WTC11 (cell line): ENCODE results near the gene ABCC6. TPM values are rescaled to one million over a fixed set of nuclear protein-coding genes. Genes with fewer than 3 reads are reported as not detected.
A peak's percentile ranks its signal among the peaks of the same experiment; 100 is the strongest.

ENCODE experiments used
- ATAC-seq: fragments of 200-7000 bp; cut with Tn5 transposase; 2 replicates; pipeline ENCODE4 v1.10.0; 2021; ENCODE audit warnings: mild to moderate bottlenecking, moderate library complexity
- CTCF ChIA-PET: fragments of 300-600 bp; sonication (Branson Sonifier 250); formaldehyde crosslinking; loops from one replicate; lab custom pipeline; 2021; ENCODE audit warnings: antibody characterized with exemption; lab: Charles Lee
- POLR2A ChIA-PET: fragments of 350-600 bp; sonication (Branson Sonifier 250); formaldehyde crosslinking; loops from one replicate; lab custom pipeline; 2021; ENCODE audit warnings: antibody characterized with exemption; lab: Charles Lee
- DNase-seq: peaks from one replicate; pipeline ENCODE4 v3.0.0; 2021; ENCODE audit warnings: low spot score
- H3K27ac Mint-ChIP-seq: 2 replicates; pipeline ENCODE4 v1.8.0; 2021; ENCODE audit warnings: mixed read lengths
- H3K27me3 Mint-ChIP-seq: 2 replicates; pipeline ENCODE4 v1.8.0; 2021; ENCODE audit warnings: low read depth, mild to moderate bottlenecking, moderate library complexity, mixed read lengths
- H3K36me3 Mint-ChIP-seq: 2 replicates; pipeline ENCODE4 v1.8.0; 2021; ENCODE audit warnings: mixed read lengths
- H3K4me1 Mint-ChIP-seq: 2 replicates; pipeline ENCODE4 v1.8.0; 2022; ENCODE audit warnings: mixed read lengths
- H3K4me3 Mint-ChIP-seq: 2 replicates; pipeline ENCODE4 v1.8.0; 2021; ENCODE audit warnings: mild to moderate bottlenecking, moderate library complexity, mixed read lengths
- H3K9me3 Mint-ChIP-seq: 2 replicates; pipeline ENCODE4 v1.8.0; 2021; ENCODE audit warnings: mixed read lengths
- ATF6 ChIP-seq: sonication (generic); formaldehyde crosslinking; IDR thresholded peaks from 2 replicates; pipeline ENCODE4 v1.8.1; 2023; ENCODE audit warnings: mild to moderate bottlenecking, missing genetic modification reagents
- CBFB ChIP-seq: sonication (generic); formaldehyde crosslinking; IDR thresholded peaks from 2 replicates; pipeline ENCODE4 v1.8.1; 2022; ENCODE audit warnings: mild to moderate bottlenecking, low read depth, missing genetic modification reagents
- GTF2I ChIP-seq: fragments of 250-450 bp; sonication (Bioruptor Pico); conservative IDR thresholded peaks from 2 replicates; pipeline ENCODE4 v1.4.0; 2021; ENCODE audit warnings: mild to moderate bottlenecking
- KAT7 ChIP-seq: sonication (generic); formaldehyde crosslinking; IDR thresholded peaks from 2 replicates; pipeline ENCODE4 v1.8.1; 2023; ENCODE audit warnings: missing genetic modification reagents, mild to moderate bottlenecking, borderline replicate concordance
- RELA ChIP-seq: sonication (generic); formaldehyde crosslinking; IDR thresholded peaks from 2 replicates; pipeline ENCODE4 v1.8.1; 2022; ENCODE audit warnings: missing genetic modification reagents, mild to moderate bottlenecking, borderline replicate concordance
- SP1 ChIP-seq: sonication (generic); formaldehyde crosslinking; conservative IDR thresholded peaks from 2 replicates; pipeline ENCODE4 v1.8.1; 2022; ENCODE audit warnings: missing genetic modification reagents
- TEAD1 ChIP-seq: sonication (generic); formaldehyde crosslinking; IDR thresholded peaks from 2 replicates; pipeline ENCODE4 v1.8.0; 2022; ENCODE audit warnings: mild to moderate bottlenecking, missing genetic modification reagents
- TEAD4 ChIP-seq: sonication (generic); formaldehyde crosslinking; IDR thresholded peaks from 2 replicates; pipeline ENCODE4 v1.8.0; 2022; ENCODE audit warnings: mild to moderate bottlenecking, missing genetic modification reagents
- ZBTB43 ChIP-seq: sonication (generic); formaldehyde crosslinking; IDR thresholded peaks from 2 replicates; pipeline ENCODE4 v1.8.1; 2023; ENCODE audit warnings: mild to moderate bottlenecking, missing genetic modification reagents
- ZNF138 ChIP-seq: sonication (generic); formaldehyde crosslinking; conservative IDR thresholded peaks from 2 replicates; pipeline ENCODE4 v1.8.1; 2022; ENCODE audit warnings: mild to moderate bottlenecking, moderate library complexity, missing genetic modification reagents
- ZNF263 ChIP-seq: sonication (generic); formaldehyde crosslinking; IDR thresholded peaks from 2 replicates; pipeline ENCODE4 v1.8.1; 2022; ENCODE audit warnings: low read depth, mild to moderate bottlenecking, moderate library complexity, missing genetic modification reagents
- total RNA-seq: library from RNA; stranded (reverse); gene quantifications from 3 replicates; pipeline ENCODE4 v1.2.3, GENCODE V29; 2021
- TF ChIP-seq, protein P1 (sequence below): fragments of 250-450 bp; sonication (Bioruptor Pico); conservative IDR thresholded peaks from 2 replicates; pipeline ENCODE4 v1.9.0; 2021; ENCODE audit warnings: mild to moderate bottlenecking
- TF ChIP-seq, protein P2 (sequence below): sonication (generic); formaldehyde crosslinking; IDR thresholded peaks from 2 replicates; pipeline ENCODE4 v1.8.1; 2022; ENCODE audit warnings: low read depth, mild to moderate bottlenecking, moderate library complexity, missing genetic modification reagents, borderline replicate concordance

The ABCC6 gene
- total RNA-seq, 1 experiment from 2014 or later, result 1.3 TPM

- H3K4me1 Mint-ChIP-seq, result peaks cover 7% of the 10 kb centered on the region
- no peak for DNase-seq
These were observed 113.2 kb downstream of the ABCC6 start for GRCh38 chr16:16110111-16110490.

GRCh38 chr16:16109453-16110110 lies 113.7 kb downstream of the ABCC6 start:
- H3K27me3 Mint-ChIP-seq, result no peaks in the 10 kb centered on the region
- H3K27ac Mint-ChIP-seq, result peak overlapping the region; percentile 33; the same call in 1 of the 2 replicates
- no peaks in the 10 kb centered on the region for H3K9me3 Mint-ChIP-seq
- ATAC-seq (peak; percentile 15; the same call in 1 of the 2 replicates), DNase-seq (no peak)
- ChIA-PET POLR2A (no interaction called here), CTCF (interaction anchor here (1.3 kb wide), 1 partner anchor 235 kb away, joined by 4 read pairs; no protein-coding TSS in a partner anchor)
- TF ChIP-seq ZBTB43 (CRISPR knock-in tag), result no peak
- 0 out of 2 replicates have a peak, but pooled peaks have one; percentile 50 for TF ChIP-seq GTF2I
- peaks cover 65% of the 10 kb centered on the region for H3K36me3 Mint-ChIP-seq
- peaks cover 7% of the 10 kb centered on the region for H3K4me1 Mint-ChIP-seq
- H3K4me3 Mint-ChIP-seq, result no peak overlapping the region

More at GRCh38 chr16:16110111-16110490, 113.2 kb downstream of the ABCC6 start:
- ChIA-PET POLR2A (no interaction called here), CTCF (no interaction called here)
- Mint-ChIP-seq H3K27ac (no peak overlapping the region), H3K27me3 (no peaks in the 10 kb centered on the region), H3K9me3 (no peaks in the 10 kb centered on the region), H3K36me3 (peaks cover 68% of the 10 kb centered on the region), H3K4me3 (no peak overlapping the region)
- TF ChIP-seq ATF6 (no peak), RELA (CRISPR knock-in tag) (no peak), TEAD1 (CRISPR knock-in tag) (no peak), TEAD4 (CRISPR knock-in tag) (no peak), CBFB (CRISPR knock-in tag) (no peak), GTF2I (no peak), ZNF138 (CRISPR knock-in tag) (no peak), KAT7 (CRISPR knock-in tag) (no peak)
- TF ChIP-seq, protein P1, sequence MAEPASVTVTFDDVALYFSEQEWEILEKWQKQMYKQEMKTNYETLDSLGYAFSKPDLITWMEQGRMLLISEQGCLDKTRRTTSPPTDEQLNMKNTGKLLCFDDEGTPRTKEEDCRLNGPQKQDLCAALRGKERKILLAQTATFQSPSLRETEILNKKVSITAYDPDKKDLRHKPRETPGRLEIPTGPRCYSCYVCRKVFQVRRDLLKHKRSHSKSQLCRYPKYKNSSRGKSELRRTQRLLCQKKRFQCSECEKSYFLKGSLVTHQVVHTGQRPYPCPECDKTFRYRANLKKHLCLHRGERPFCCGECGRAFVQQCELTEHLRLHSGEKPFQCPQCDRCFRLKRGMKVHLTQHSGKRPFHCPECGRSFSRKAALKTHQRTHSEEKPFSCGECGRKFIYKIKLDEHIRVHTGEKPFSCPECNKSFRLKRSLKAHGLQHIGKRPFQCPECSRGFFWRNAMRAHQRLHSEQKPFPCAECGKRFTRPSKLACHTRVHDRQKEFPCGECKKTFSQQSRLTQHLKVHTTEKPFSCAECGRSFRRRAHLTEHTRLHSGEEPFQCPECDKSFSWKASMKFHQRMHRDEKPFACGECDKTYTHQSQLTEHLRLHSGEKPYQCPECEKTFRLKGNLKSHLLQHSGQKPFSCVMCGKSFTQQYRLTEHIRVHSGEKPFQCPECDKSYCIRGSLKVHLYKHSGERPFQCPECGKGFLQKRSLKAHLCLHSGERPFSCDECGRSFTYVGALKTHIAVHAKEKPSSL (CRISPR knock-in tag), result no peak
- TF ChIP-seq, protein P2, sequence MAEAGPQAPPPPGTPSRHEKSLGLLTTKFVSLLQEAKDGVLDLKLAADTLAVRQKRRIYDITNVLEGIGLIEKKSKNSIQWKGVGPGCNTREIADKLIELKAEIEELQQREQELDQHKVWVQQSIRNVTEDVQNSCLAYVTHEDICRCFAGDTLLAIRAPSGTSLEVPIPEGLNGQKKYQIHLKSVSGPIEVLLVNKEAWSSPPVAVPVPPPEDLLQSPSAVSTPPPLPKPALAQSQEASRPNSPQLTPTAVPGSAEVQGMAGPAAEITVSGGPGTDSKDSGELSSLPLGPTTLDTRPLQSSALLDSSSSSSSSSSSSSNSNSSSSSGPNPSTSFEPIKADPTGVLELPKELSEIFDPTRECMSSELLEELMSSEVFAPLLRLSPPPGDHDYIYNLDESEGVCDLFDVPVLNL (CRISPR knock-in tag), result no peak
- no peak for ATAC-seq

DNA sequence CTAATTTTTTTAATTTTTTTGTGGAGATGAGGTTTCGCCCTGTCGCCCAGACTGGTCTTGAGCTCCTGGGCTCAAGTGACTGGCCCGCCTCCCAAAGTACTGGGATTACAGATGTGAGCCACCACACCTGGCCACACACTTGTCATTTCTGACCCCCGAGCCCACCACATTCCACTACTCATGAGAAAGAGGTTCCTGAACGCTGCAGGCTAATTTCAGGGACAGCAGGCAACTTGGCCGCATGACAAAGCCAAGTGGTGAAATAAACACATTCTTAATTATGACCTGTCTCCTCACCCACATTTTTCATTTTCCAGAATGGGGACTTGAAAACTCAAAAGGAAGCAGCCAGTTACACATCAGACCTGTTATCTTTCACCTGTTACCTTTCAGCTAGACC lies 114.5 kb downstream of the ABCC6 start:
- ATAC-seq, result peak; percentile 51
- Mint-ChIP-seq H3K4me1 (peaks cover 7% of the 10 kb centered on the region), H3K27ac (peak overlapping the region; percentile 84), H3K4me3 (no peak overlapping the region), H3K27me3 (no peaks in the 10 kb centered on the region), H3K9me3 (no peaks in the 10 kb centered on the region; the same call in 1 of the 2 replicates)
- POLR2A ChIA-PET, result no interaction called here
- DNase-seq, result no peak
- CTCF ChIA-PET, result interaction anchor here (1.3 kb wide), 1 partner anchor 234 kb away, joined by 4 read pairs; no protein-coding TSS in a partner anchor
- TF ChIP-seq ZNF263 (CRISPR knock-in tag), result no peak
- TF ChIP-seq SP1 (CRISPR knock-in tag), result no peak
- TF ChIP-seq, all 79 proteins: peak for 0
- peaks cover 68% of the 10 kb centered on the region for H3K36me3 Mint-ChIP-seq
